Activated CD4-positive, alpha-beta T cell treated with anti-CD3 and anti-CD28 coated beads, Interleukin-2, amount 50 U/mL, for 48 hours (primary cell): Measurements from ENCODE around the gene MAGI1.

Experiments
- DNase-seq, 2 experiments: peaks; one replicate each; pipeline ENCODE4 v3.0.0-alpha.2; 2020

MAGI1 gene

GRCh38 chr3:66012711-66013110, 26.0 kb downstream of the MAGI1 start:
- no peak for DNase-seq

- no peak for DNase-seq
These were observed 27.7 kb downstream of the MAGI1 start for GRCh38 chr3:66010739-66011655.

- no peak for DNase-seq
These were observed 28.4 kb downstream of the MAGI1 start for GRCh38 chr3:66010348-66010738.

GRCh38 chr3:66004244-66004643, 34.5 kb downstream of the MAGI1 start:
- no peak for DNase-seq

- DNase-seq, result no peak
These were observed 37.1 kb downstream of the MAGI1 start for GRCh38 chr3:66001626-66002025.

GRCh38 chr3:66000506-66000905, 38.2 kb downstream of the MAGI1 start:
- DNase-seq, result no peak

GRCh38 chr3:65999606-66000005, 39.1 kb downstream of the MAGI1 start:
- no peak for DNase-seq

GRCh38 chr3:65996589-65996988, 42.1 kb downstream of the MAGI1 start:
- no peak for DNase-seq

- DNase-seq, result no peak
These were observed 43.2 kb downstream of the MAGI1 start for GRCh38 chr3:65995515-65995914.

GRCh38 chr3:65995030-65995429, 43.7 kb downstream of the MAGI1 start:
- DNase-seq, result no peak

GRCh38 chr3:65993134-65993900, 45.4 kb downstream of the MAGI1 start:
- DNase-seq, result no peak

GRCh38 chr3:65992106-65992505, 46.6 kb downstream of the MAGI1 start:
- no peak for DNase-seq

GRCh38 chr3:65988411-65989180, 50.1 kb downstream of the MAGI1 start:
- DNase-seq, result no peak

- DNase-seq, result no peak
These were observed 52.4 kb downstream of the MAGI1 start for GRCh38 chr3:65986285-65986684.

GRCh38 chr3:65984975-65985374, 53.7 kb downstream of the MAGI1 start:
- DNase-seq, result no peak

- no peak for DNase-seq
These were observed 55.6 kb downstream of the MAGI1 start for GRCh38 chr3:65983100-65983499.

GRCh38 chr3:65979731-65980130, 59.0 kb downstream of the MAGI1 start:
- no peak for DNase-seq

- no peak for DNase-seq
These were observed 59.6 kb downstream of the MAGI1 start for GRCh38 chr3:65979162-65979561.

GRCh38 chr3:65978116-65978515, 60.6 kb downstream of the MAGI1 start:
- DNase-seq, result no peak

- no peak for DNase-seq
These were observed 63.7 kb downstream of the MAGI1 start for GRCh38 chr3:65975032-65975431.

- DNase-seq, result no peak
These were observed 64.2 kb downstream of the MAGI1 start for GRCh38 chr3:65974509-65974908.

- no peak for DNase-seq
These were observed 66.0 kb downstream of the MAGI1 start for GRCh38 chr3:65972765-65973164.
